ENCODE measurements around the gene RANBP10. TPM values are rescaled to one million over a fixed set of nuclear protein-coding genes. Genes with fewer than 3 reads are reported as not detected.
A peak's percentile ranks its signal among the peaks of the same experiment; 100 is the strongest.

RANBP10 gene
- total and polyA plus RNA-seq, 5 donors: 6.9 to 16.3 (median 11.6) TPM

- H3K4me1 ChIP-seq (ENCODE audit: control insufficient read depth, insufficient read depth, low read length): no peaks in the 10 kb centered on the region
- intact Hi-C loops (cut with DNase I): loop anchor here in 1 of 4 donors (10.0 kb wide), 1 partner anchor 55 kb away; no protein-coding TSS in a partner anchor
- H3K27me3 ChIP-seq (ENCODE audit: control insufficient read depth, insufficient read depth): no peaks in the 10 kb centered on the region
- no peak overlapping the region for H3K27ac ChIP-seq (ENCODE audit: low read length)
- H3K9me3 ChIP-seq (ENCODE audit: control insufficient read depth, low read length): no peaks in the 10 kb centered on the region
- no peak for DNase-seq
- WGBS: 81% methylated on average over 5 of the region's 5 CpGs
- H3K4me3 ChIP-seq (ENCODE audit: low read length): no peak overlapping the region
- no peak for ATAC-seq
Measured at GRCh38 chr16:67779256-67780014, 26.9 kb downstream of the RANBP10 start.

DNA sequence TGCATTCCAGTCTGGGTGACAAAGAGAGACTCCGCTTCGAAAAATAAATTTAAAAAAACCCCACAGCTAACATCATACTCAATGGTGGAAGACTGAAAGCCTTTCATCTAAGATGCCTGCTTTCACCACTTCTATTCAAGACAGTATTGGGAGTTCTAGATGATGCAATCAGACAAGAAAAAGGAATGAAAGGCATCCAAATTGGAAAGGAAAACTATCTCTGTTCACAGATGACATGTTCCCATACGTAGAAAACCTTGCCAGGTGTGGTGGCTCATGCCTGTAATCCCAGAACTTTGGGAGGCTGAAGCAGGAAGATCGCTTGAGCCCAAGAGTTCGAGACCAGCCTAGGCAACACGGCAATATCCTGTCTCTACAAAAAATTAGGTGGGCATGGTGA, 31.1 kb downstream of the RANBP10 start:
- Histone ChIP-seq H3K27ac (ENCODE audit: low read length) (no peak overlapping the region), H3K27me3 (ENCODE audit: control insufficient read depth, insufficient read depth) (no peaks in the 10 kb centered on the region), H3K4me3 (ENCODE audit: low read length) (no peak overlapping the region), H3K9me3 (ENCODE audit: control insufficient read depth, low read length) (no peaks in the 10 kb centered on the region), H3K4me1 (ENCODE audit: control insufficient read depth, insufficient read depth, low read length) (peaks cover 11% of the 10 kb centered on the region)
- intact Hi-C loops (cut with DNase I): loop anchor here in 1 of 4 donors (10.0 kb wide), 1 partner anchor 50 kb away; no protein-coding TSS in a partner anchor
- no peak for DNase-seq
- ATAC-seq: no peak
- 95% methylated on average over 6 of the region's 6 CpGs for WGBS

- Histone ChIP-seq H3K27me3 (ENCODE audit: control insufficient read depth, insufficient read depth) (no peaks in the 10 kb centered on the region), H3K27ac (ENCODE audit: low read length) (peak overlapping the region; percentile 17), H3K4me3 (ENCODE audit: low read length) (no peak overlapping the region), H3K9me3 (ENCODE audit: control insufficient read depth, low read length) (no peaks in the 10 kb centered on the region), H3K4me1 (ENCODE audit: control insufficient read depth, insufficient read depth, low read length) (peaks cover 11% of the 10 kb centered on the region)
- intact Hi-C loops (cut with DNase I): loop anchor here in 1 of 4 donors (10.0 kb wide), 1 partner anchor 50 kb away; no protein-coding TSS in a partner anchor
- ATAC-seq: no peak
- WGBS: 80% methylated on average over 3 of the region's 3 CpGs
- DNase-seq: no peak
Measured at GRCh38 chr16:67774457-67774853, 31.9 kb downstream of the RANBP10 start.

GRCh38 chr16:67773569-67774456, 32.5 kb downstream of the RANBP10 start:
- intact Hi-C loops (cut with DNase I): loop anchor here in 1 of 4 donors (10.0 kb wide), 1 partner anchor 49 kb away; no protein-coding TSS in a partner anchor
- 51% methylated on average over 6 of the region's 6 CpGs for WGBS
- ATAC-seq: peak; percentile 68 to 75
- Histone ChIP-seq H3K4me1 (ENCODE audit: control insufficient read depth, insufficient read depth, low read length) (peaks cover 11% of the 10 kb centered on the region), H3K27ac (ENCODE audit: low read length) (peak overlapping the region; percentile 17), H3K4me3 (ENCODE audit: low read length) (no peak overlapping the region), H3K27me3 (ENCODE audit: control insufficient read depth, insufficient read depth) (no peaks in the 10 kb centered on the region), H3K9me3 (ENCODE audit: control insufficient read depth, low read length) (no peaks in the 10 kb centered on the region)
- DNase-seq: peak; percentile 23 to 66 (median 55)

DNA sequence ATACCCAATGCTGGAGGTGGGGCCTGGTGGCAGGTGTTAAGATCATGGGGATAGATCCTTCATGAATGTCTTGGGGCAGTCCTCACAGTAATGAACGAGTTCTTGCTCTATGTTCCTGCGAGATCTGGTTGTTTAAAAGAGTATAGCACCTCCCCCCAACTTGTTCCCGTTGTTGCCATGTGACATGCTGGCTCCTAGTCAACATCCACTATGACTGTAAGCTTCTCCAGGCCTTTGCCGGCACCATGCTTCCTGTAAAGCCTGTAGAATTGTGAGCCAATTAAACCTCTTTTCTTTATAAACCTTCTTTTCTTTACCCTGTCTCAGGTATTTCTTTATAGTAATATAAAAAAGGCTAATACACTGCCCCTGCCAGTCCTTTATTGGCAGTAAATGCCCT, 33.3 kb downstream of the RANBP10 start:
- H3K9me3 ChIP-seq (ENCODE audit: control insufficient read depth, low read length): no peaks in the 10 kb centered on the region
- DNase-seq: peak in 2 of 3 donors; percentile 38 to 61
- peaks cover 11% of the 10 kb centered on the region for H3K4me1 ChIP-seq (ENCODE audit: control insufficient read depth, insufficient read depth, low read length)
- H3K27me3 ChIP-seq (ENCODE audit: control insufficient read depth, insufficient read depth): no peaks in the 10 kb centered on the region
- WGBS: 22% methylated on average over 4 of the region's 4 CpGs
- ATAC-seq: peak; percentile 65 to 80
- intact Hi-C loops (cut with DNase I): loop anchor here in 1 of 4 donors (10.0 kb wide), 1 partner anchor 48 kb away; no protein-coding TSS in a partner anchor
- H3K27ac ChIP-seq (ENCODE audit: low read length): no peak overlapping the region
- no peak overlapping the region for H3K4me3 ChIP-seq (ENCODE audit: low read length)

- no peak overlapping the region for H3K4me3 ChIP-seq (ENCODE audit: low read length)
- peaks cover 11% of the 10 kb centered on the region for H3K4me1 ChIP-seq (ENCODE audit: control insufficient read depth, insufficient read depth, low read length)
- 90% methylated on average over 6 of the region's 6 CpGs for WGBS
- H3K27ac ChIP-seq (ENCODE audit: low read length): no peak overlapping the region
- no peak for DNase-seq
- no peaks in the 10 kb centered on the region for H3K27me3 ChIP-seq (ENCODE audit: control insufficient read depth, insufficient read depth)
- H3K9me3 ChIP-seq (ENCODE audit: control insufficient read depth, low read length): no peaks in the 10 kb centered on the region
- ATAC-seq: peak in 1 of 2 donors; percentile 6
- intact Hi-C loops (cut with DNase I): loop anchor here in 1 of 4 donors (10.0 kb wide), 1 partner anchor 46 kb away; no protein-coding TSS in a partner anchor
Measured at GRCh38 chr16:67770346-67770991, 35.9 kb downstream of the RANBP10 start.

GRCh38 chr16:67767953-67768352, 38.4 kb downstream of the RANBP10 start:
- Histone ChIP-seq H3K4me1 (ENCODE audit: control insufficient read depth, insufficient read depth, low read length) (no peaks in the 10 kb centered on the region), H3K4me3 (ENCODE audit: low read length) (no peak overlapping the region), H3K27me3 (ENCODE audit: control insufficient read depth, insufficient read depth) (no peaks in the 10 kb centered on the region), H3K9me3 (ENCODE audit: control insufficient read depth, low read length) (no peaks in the 10 kb centered on the region), H3K27ac (ENCODE audit: low read length) (no peak overlapping the region)
- intact Hi-C loops (cut with DNase I): no loop called here
- DNase-seq (no peak), ATAC-seq (no peak)
- WGBS: 86% methylated on average over 7 of the region's 7 CpGs

DNA sequence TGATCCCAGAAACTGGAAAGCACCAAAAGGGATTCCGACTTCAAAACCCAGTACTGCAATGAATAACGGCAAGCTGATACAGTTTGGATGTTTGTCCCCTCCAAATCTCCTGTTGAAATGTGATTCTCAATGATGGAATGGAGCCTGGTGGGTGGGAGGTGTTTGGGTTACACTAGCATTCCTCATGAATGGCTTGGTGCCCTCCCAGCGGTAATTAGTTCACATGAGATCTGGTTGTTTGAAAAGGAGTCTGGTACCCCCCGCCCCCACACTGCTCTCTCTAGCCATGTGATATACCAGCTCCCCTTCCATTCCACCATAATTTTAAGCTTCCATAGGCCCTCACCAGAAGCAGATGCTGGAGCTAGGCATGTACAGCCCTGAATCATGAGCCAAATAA, 40.1 kb downstream of the RANBP10 start:
- ATAC-seq: no peak
- no peaks in the 10 kb centered on the region for H3K27me3 ChIP-seq (ENCODE audit: control insufficient read depth, insufficient read depth)
- no peak overlapping the region for H3K4me3 ChIP-seq (ENCODE audit: low read length)
- no peak for DNase-seq
- intact Hi-C loops (cut with DNase I): no loop called here
- H3K4me1 ChIP-seq (ENCODE audit: control insufficient read depth, insufficient read depth, low read length): no peaks in the 10 kb centered on the region
- no peaks in the 10 kb centered on the region for H3K9me3 ChIP-seq (ENCODE audit: control insufficient read depth, low read length)
- H3K27ac ChIP-seq (ENCODE audit: low read length): no peak overlapping the region
- 88% methylated on average over 4 of the region's 4 CpGs for WGBS

GRCh38 chr16:67764158-67764667, 42.1 kb downstream of the RANBP10 start:
- peak in 1 of 2 donors; percentile 58 for ATAC-seq
- H3K9me3 ChIP-seq (ENCODE audit: control insufficient read depth, low read length): no peaks in the 10 kb centered on the region
- H3K27ac ChIP-seq (ENCODE audit: low read length): no peak overlapping the region
- no peak overlapping the region for H3K4me3 ChIP-seq (ENCODE audit: low read length)
- no peaks in the 10 kb centered on the region for H3K27me3 ChIP-seq (ENCODE audit: control insufficient read depth, insufficient read depth)
- intact Hi-C loops (cut with DNase I): no loop called here
- 86% methylated on average over 7 of the region's 7 CpGs for WGBS
- no peak for DNase-seq
- H3K4me1 ChIP-seq (ENCODE audit: control insufficient read depth, insufficient read depth, low read length): no peaks in the 10 kb centered on the region

GRCh38 chr16:67763066-67763465, 43.3 kb downstream of the RANBP10 start:
- no peaks in the 10 kb centered on the region for H3K9me3 ChIP-seq (ENCODE audit: control insufficient read depth, low read length)
- DNase-seq: no peak
- 93% methylated on average over 5 of the region's 5 CpGs for WGBS
- intact Hi-C loops (cut with DNase I): no loop called here
- no peak for ATAC-seq
- H3K4me1 ChIP-seq (ENCODE audit: control insufficient read depth, insufficient read depth, low read length): no peaks in the 10 kb centered on the region
- H3K27me3 ChIP-seq (ENCODE audit: control insufficient read depth, insufficient read depth): no peaks in the 10 kb centered on the region
- H3K27ac ChIP-seq (ENCODE audit: low read length): no peak overlapping the region
- H3K4me3 ChIP-seq (ENCODE audit: low read length): no peak overlapping the region
